Breast epithelium (tissue), 3 donors: ENCODE results near the gene ALOX12B.

Source experiments
- POLR2AphosphoS5 ChIP-seq, 3 donors: sonication (generic); formaldehyde crosslinking; IDR thresholded peaks; one replicate each; pipeline ENCODE4 v1.6.1; 2017; ENCODE audit warnings: antibody characterized with exemption in 3 of 3
- TF ChIP-seq, protein P1 (sequence below), 3 donors: fragments of 450-650 bp; IDR thresholded peaks; one replicate each; pipeline ENCODE4 v1.5.1; 2016 to 2017; ENCODE audit warnings: antibody characterized with exemption in 3 of 3, mild to moderate bottlenecking in 3 of 3, moderate library complexity in 3 of 3

DNA sequence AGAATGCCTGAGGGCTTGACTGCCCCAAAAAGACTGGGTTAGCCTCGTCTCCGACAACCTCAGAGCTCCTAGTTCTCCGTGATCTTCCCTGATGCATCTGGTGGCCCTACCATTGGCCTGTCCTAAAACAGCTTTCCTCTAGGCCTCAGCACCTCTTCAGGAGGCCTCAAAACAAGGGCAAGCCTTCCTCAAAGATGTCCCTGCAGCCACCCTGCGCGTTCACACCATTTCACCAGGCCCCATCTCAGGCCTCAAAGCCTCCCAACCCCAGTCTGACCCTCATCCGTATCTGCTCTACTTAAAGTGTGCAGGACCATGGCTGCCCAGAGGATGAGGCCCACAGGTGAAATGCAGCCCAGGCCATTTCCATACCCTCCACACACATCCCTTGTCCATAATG, 23.4 kb upstream of the ALOX12B start:
- TF ChIP-seq POLR2AphosphoS5 (IDR thresholded peaks at IDR 0.05) = no peak
- TF ChIP-seq, protein P1, sequence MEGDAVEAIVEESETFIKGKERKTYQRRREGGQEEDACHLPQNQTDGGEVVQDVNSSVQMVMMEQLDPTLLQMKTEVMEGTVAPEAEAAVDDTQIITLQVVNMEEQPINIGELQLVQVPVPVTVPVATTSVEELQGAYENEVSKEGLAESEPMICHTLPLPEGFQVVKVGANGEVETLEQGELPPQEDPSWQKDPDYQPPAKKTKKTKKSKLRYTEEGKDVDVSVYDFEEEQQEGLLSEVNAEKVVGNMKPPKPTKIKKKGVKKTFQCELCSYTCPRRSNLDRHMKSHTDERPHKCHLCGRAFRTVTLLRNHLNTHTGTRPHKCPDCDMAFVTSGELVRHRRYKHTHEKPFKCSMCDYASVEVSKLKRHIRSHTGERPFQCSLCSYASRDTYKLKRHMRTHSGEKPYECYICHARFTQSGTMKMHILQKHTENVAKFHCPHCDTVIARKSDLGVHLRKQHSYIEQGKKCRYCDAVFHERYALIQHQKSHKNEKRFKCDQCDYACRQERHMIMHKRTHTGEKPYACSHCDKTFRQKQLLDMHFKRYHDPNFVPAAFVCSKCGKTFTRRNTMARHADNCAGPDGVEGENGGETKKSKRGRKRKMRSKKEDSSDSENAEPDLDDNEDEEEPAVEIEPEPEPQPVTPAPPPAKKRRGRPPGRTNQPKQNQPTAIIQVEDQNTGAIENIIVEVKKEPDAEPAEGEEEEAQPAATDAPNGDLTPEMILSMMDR (IDR thresholded peaks at IDR 0.05) = no peak
